Cardiac muscle cell (in vitro differentiated cells and primary cell): ENCODE measurements around the gene COMMD7. TPM values are rescaled to one million over a fixed set of nuclear protein-coding genes. Genes with fewer than 3 reads are reported as not detected.

ENCODE experiments used
- DNase-seq, 2 donors: peaks; one replicate each; pipeline versions ENCODE4 v3.0.0 to v3.0.0-alpha.2; 2010 to 2017; ENCODE audit warnings: low read depth in 1 of 2, low spot score in 1 of 2
- H3K27ac ChIP-seq: fragments of 200-600 bp; sonication (generic); 2 replicates; pipeline ENCODE4 v1.5.1; 2016
- H3K27me3 ChIP-seq: fragments of 200-600 bp; sonication (generic); 2 replicates; pipeline ENCODE4 v1.6.0; 2016; ENCODE audit warnings: control low read depth
- H3K36me3 ChIP-seq: fragments of 200-600 bp; sonication (generic); 2 replicates; pipeline ENCODE4 v1.5.1; 2016; ENCODE audit warnings: control low read depth
- H3K4me1 ChIP-seq: fragments of 200-600 bp; sonication (generic); 2 replicates; pipeline ENCODE4 v1.8.1; 2017; ENCODE audit warnings: low read depth, mild to moderate bottlenecking, mixed run types
- H3K4me3 ChIP-seq: fragments of 200-600 bp; sonication (generic); 2 replicates; pipeline ENCODE4 v1.5.1; 2016; ENCODE audit warnings: mild to moderate bottlenecking
- H3K9me3 ChIP-seq: fragments of 200-600 bp; sonication (generic); 2 replicates; pipeline ENCODE4 v1.5.1; 2017; ENCODE audit warnings: low read depth, mild to moderate bottlenecking, control low read depth
- polyA plus RNA-seq: library from polyadenylated mRNA; unstranded; fragments of >200 nt; fragmentation: Nextera tagmentation; extraction: Ambion mirVana; gene quantifications from 2 replicates; pipeline ENCODE4 v1.2.1, GENCODE V29; 2016
- total RNA-seq: library from RNA; depleted of rRNA; stranded (reverse); fragments of >200 nt; gene quantifications from 2 replicates; pipeline ENCODE4 v1.2.3, GENCODE V29; 2016
- TF ChIP-seq, protein P1 (sequence below): IDR thresholded peaks from 2 replicates; pipeline ENCODE4 v1.5.1; 2012; ENCODE audit warnings: low read depth, mild to moderate bottlenecking, low read length

The COMMD7 gene
- total and polyA plus RNA-seq, 2 experiments from 2014 or later: 36.1 to 156 TPM

DNA sequence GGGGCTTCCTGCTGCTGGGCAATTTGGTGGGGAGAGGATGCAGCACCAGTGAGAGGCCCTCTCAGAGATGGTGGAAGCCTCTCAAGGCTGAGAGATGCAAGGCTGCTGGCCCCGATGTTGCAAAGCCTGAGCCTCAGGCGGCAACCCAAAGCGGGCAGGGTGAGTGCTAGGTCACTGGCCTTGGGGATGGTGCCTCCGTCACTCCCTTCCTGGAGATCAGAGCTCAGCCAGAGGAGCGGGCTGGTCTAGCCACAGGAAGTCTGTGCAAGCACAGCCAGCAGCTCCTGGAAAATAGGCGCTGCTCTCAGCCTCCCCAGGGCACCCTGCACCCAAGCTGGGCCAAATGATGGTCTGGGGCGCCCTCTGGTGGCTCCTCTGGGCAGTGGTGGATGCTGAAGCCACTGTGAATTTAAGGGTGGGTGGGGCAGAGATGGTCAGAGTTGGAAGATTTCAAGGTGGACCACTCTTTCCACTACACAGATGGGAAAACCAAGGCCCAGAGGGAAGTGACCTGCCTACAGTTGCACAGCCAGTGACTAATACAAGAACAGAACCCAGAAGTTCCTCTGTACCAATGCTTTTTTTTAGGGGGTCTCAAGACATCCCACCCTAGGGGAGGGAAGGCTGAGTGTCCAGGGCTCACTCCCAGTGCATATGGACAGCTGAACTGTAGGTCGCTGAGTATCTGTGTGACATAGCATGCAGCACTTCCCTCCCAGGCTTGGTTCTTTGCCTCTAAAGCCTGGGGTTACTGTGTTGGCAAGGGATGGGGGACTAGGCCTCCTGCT is 90.3 kb downstream of the COMMD7 start:
- H3K4me3 ChIP-seq: no peak overlapping the region

More for the DNA sequence above, 90.3 kb downstream of the COMMD7 start:
- no peaks in the 10 kb centered on the region for H3K36me3 ChIP-seq
- H3K9me3 ChIP-seq: no peaks in the 10 kb centered on the region
- H3K27ac ChIP-seq: no peak overlapping the region
- no peaks in the 10 kb centered on the region for H3K4me1 ChIP-seq
- TF ChIP-seq, protein P1, sequence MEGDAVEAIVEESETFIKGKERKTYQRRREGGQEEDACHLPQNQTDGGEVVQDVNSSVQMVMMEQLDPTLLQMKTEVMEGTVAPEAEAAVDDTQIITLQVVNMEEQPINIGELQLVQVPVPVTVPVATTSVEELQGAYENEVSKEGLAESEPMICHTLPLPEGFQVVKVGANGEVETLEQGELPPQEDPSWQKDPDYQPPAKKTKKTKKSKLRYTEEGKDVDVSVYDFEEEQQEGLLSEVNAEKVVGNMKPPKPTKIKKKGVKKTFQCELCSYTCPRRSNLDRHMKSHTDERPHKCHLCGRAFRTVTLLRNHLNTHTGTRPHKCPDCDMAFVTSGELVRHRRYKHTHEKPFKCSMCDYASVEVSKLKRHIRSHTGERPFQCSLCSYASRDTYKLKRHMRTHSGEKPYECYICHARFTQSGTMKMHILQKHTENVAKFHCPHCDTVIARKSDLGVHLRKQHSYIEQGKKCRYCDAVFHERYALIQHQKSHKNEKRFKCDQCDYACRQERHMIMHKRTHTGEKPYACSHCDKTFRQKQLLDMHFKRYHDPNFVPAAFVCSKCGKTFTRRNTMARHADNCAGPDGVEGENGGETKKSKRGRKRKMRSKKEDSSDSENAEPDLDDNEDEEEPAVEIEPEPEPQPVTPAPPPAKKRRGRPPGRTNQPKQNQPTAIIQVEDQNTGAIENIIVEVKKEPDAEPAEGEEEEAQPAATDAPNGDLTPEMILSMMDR: peak; percentile 93
- DNase-seq: peak; percentile 89 to 91
- no peaks in the 10 kb centered on the region for H3K27me3 ChIP-seq

Other genes starting within 250 kb of the COMMD7 start
- gene NOL4L, start 158.1 kb downstream of the COMMD7 start, total RNA-seq: 34.9 and 42.9 TPM in 2 replicates
- gene NOL4L, start 158.1 kb downstream of the COMMD7 start, polyA plus RNA-seq: 24.6 and 29.9 TPM in 2 replicates
- gene C20orf203, start 69.5 kb downstream of the COMMD7 start, total RNA-seq: 0.18 and 1.6 TPM in 2 replicates
- gene C20orf203, start 69.5 kb downstream of the COMMD7 start, polyA plus RNA-seq: 1.3 and 5.1 TPM in 2 replicates
- gene DNMT3B, start 18.9 kb upstream of the COMMD7 start, total RNA-seq: 11.9 and 24.3 TPM in 2 replicates
- 10.2 and 14.8 TPM in 2 replicates for gene DNMT3B, start 18.9 kb upstream of the COMMD7 start, polyA plus RNA-seq
- 106 and 117 TPM in 2 replicates for gene MAPRE1, start 76.5 kb upstream of the COMMD7 start, total RNA-seq
- 103 and 127 TPM in 2 replicates for gene MAPRE1, start 76.5 kb upstream of the COMMD7 start, polyA plus RNA-seq
- gene EFCAB8, start 115.5 kb upstream of the COMMD7 start, total RNA-seq: not detected in 2 replicates
- gene EFCAB8, start 115.5 kb upstream of the COMMD7 start, polyA plus RNA-seq: 0.54 TPM in 1 of 2 replicates, not detected in the other